Breast epithelium (tissue), 3 donors: ENCODE results near the gene SARS1.

Source experiments
- POLR2A ChIP-seq: fragments of 450-650 bp; IDR thresholded peaks from one replicate; pipeline ENCODE4 v1.6.1; 2016; ENCODE audit warnings: antibody characterized with exemption, mild to moderate bottlenecking, moderate library complexity
- TF ChIP-seq, protein P1 (sequence below), 3 donors: fragments of 450-650 bp; IDR thresholded peaks; one replicate each; pipeline ENCODE4 v1.5.1; 2016 to 2017; ENCODE audit warnings: antibody characterized with exemption in 3 of 3, mild to moderate bottlenecking in 3 of 3, moderate library complexity in 3 of 3

GRCh38 chr1:109263597-109264378 lies 50.1 kb downstream of the SARS1 start:
- no peak for TF ChIP-seq POLR2A
- TF ChIP-seq, protein P1, sequence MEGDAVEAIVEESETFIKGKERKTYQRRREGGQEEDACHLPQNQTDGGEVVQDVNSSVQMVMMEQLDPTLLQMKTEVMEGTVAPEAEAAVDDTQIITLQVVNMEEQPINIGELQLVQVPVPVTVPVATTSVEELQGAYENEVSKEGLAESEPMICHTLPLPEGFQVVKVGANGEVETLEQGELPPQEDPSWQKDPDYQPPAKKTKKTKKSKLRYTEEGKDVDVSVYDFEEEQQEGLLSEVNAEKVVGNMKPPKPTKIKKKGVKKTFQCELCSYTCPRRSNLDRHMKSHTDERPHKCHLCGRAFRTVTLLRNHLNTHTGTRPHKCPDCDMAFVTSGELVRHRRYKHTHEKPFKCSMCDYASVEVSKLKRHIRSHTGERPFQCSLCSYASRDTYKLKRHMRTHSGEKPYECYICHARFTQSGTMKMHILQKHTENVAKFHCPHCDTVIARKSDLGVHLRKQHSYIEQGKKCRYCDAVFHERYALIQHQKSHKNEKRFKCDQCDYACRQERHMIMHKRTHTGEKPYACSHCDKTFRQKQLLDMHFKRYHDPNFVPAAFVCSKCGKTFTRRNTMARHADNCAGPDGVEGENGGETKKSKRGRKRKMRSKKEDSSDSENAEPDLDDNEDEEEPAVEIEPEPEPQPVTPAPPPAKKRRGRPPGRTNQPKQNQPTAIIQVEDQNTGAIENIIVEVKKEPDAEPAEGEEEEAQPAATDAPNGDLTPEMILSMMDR (IDR thresholded peaks at IDR 0.05), result peak; percentile 100
